SK-N-SH treated with all-trans-retinoic acid at 6 μM for 48 hours (cell line): ENCODE measurements around the gene LSAMP.

Source experiments
- ATAC-seq: fragments of 200-7000 bp; cut with Tn5 transposase; 3 replicates; pipeline ENCODE4 v1.9.1; 2020; ENCODE audit warnings: mild to moderate bottlenecking, moderate library complexity
- ARNTL ChIP-seq: fragments of 450-650 bp; formaldehyde crosslinking; IDR thresholded peaks from 2 replicates; pipeline ENCODE4 v1.5.0; 2020; ENCODE audit warnings: low read depth, mild to moderate bottlenecking, moderate library complexity, borderline replicate concordance
- BACH2 ChIP-seq: fragments of 250-450 bp; sonication (Bioruptor Pico); IDR thresholded peaks from 2 replicates; pipeline ENCODE4 v1.9.0; 2021; ENCODE audit warnings: mild to moderate bottlenecking, borderline replicate concordance
- CSDC2 ChIP-seq: fragments of 250-450 bp; sonication (Bioruptor Pico); IDR thresholded peaks from 2 replicates; pipeline ENCODE4 v1.5.0; 2020; ENCODE audit warnings: mild to moderate bottlenecking, moderate library complexity
- ESRRG ChIP-seq: fragments of 250-450 bp; sonication (Bioruptor Pico); IDR thresholded peaks from 2 replicates; pipeline ENCODE4 v1.6.1; 2021; ENCODE audit warnings: mild to moderate bottlenecking
- ISL1 ChIP-seq: fragments of 250-450 bp; sonication (Bioruptor Pico); IDR thresholded peaks from 2 replicates; pipeline ENCODE4 v2.1.2; 2022; ENCODE audit warnings: mild to moderate bottlenecking, moderate library complexity
- OSR1 ChIP-seq: fragments of 250-450 bp; sonication (Bioruptor Pico); IDR thresholded peaks from 2 replicates; pipeline ENCODE4 v1.8.0; 2022; ENCODE audit warnings: moderate library complexity, mild to moderate bottlenecking, inconsistent platforms
- PPARA ChIP-seq: fragments of 250-450 bp; sonication (Bioruptor Pico); IDR thresholded peaks from 2 replicates; pipeline ENCODE4 v1.5.0; 2020; ENCODE audit warnings: mild to moderate bottlenecking, borderline replicate concordance
- RARB ChIP-seq: fragments of 250-450 bp; sonication (Bioruptor Pico); IDR thresholded peaks from 2 replicates; pipeline ENCODE4 v1.8.0; 2021; ENCODE audit warnings: mild to moderate bottlenecking, moderate library complexity
- TCF4 ChIP-seq: fragments of 250-450 bp; sonication (Bioruptor Pico); IDR thresholded peaks from 2 replicates; pipeline ENCODE4 v1.8.0; 2021; ENCODE audit warnings: mild to moderate bottlenecking, moderate library complexity, borderline replicate concordance
- TSHZ2 ChIP-seq: fragments of 250-450 bp; sonication (Bioruptor Pico); IDR thresholded peaks from 2 replicates; pipeline ENCODE4 v1.5.0; 2020; ENCODE audit warnings: mild to moderate bottlenecking, moderate library complexity
- ZFP3 ChIP-seq: fragments of 250-450 bp; sonication (Bioruptor Pico); IDR thresholded peaks from 2 replicates; pipeline ENCODE4 v1.5.0; 2020; ENCODE audit warnings: mild to moderate bottlenecking, moderate library complexity
- ZFP30 ChIP-seq: fragments of 450-650 bp; formaldehyde crosslinking; IDR thresholded peaks from 2 replicates; pipeline ENCODE4 v1.5.0; 2022; ENCODE audit warnings: mild to moderate bottlenecking, moderate library complexity
- ZNF70 ChIP-seq: fragments of 450-650 bp; formaldehyde crosslinking; IDR thresholded peaks from 2 replicates; pipeline ENCODE4 v1.5.0; 2020; ENCODE audit warnings: mild to moderate bottlenecking, moderate library complexity
- TF ChIP-seq, protein P1 (sequence below): fragments of 250-450 bp; sonication (Bioruptor Pico); IDR thresholded peaks from 2 replicates; pipeline ENCODE4 v1.8.0; 2020; ENCODE audit warnings: mild to moderate bottlenecking, moderate library complexity, borderline replicate concordance
- TF ChIP-seq, protein P2 (sequence below): fragments of 250-450 bp; sonication (Bioruptor Pico); IDR thresholded peaks from 2 replicates; pipeline ENCODE4 v1.8.0; 2021; ENCODE audit warnings: low read depth, mild to moderate bottlenecking, moderate library complexity, borderline replicate concordance
- TF ChIP-seq, protein P3 (sequence below): fragments of 250-450 bp; sonication (Bioruptor Pico); IDR thresholded peaks from 2 replicates; pipeline ENCODE4 v1.5.1; 2021; ENCODE audit warnings: mild to moderate bottlenecking, moderate library complexity
- TF ChIP-seq, protein P4 (sequence below): fragments of 250-450 bp; sonication (Bioruptor Pico); IDR thresholded peaks from 2 replicates; pipeline ENCODE4 v1.5.1; 2020; ENCODE audit warnings: low read depth, mild to moderate bottlenecking, moderate library complexity

LSAMP gene

GRCh38 chr3:116124166-116124565 is 321.1 kb downstream of the LSAMP start:
- no peak for ATAC-seq
- TF ChIP-seq ZNF70 (CRISPR knock-in tag) (no peak), ISL1 (CRISPR knock-in tag) (no peak), BACH2 (CRISPR knock-in tag) (no peak), PPARA (CRISPR knock-in tag) (no peak), ESRRG (CRISPR knock-in tag) (no peak), TSHZ2 (no peak), TCF4 (CRISPR knock-in tag) (no peak), ZFP3 (CRISPR knock-in tag) (no peak)
- TF ChIP-seq, protein P1, sequence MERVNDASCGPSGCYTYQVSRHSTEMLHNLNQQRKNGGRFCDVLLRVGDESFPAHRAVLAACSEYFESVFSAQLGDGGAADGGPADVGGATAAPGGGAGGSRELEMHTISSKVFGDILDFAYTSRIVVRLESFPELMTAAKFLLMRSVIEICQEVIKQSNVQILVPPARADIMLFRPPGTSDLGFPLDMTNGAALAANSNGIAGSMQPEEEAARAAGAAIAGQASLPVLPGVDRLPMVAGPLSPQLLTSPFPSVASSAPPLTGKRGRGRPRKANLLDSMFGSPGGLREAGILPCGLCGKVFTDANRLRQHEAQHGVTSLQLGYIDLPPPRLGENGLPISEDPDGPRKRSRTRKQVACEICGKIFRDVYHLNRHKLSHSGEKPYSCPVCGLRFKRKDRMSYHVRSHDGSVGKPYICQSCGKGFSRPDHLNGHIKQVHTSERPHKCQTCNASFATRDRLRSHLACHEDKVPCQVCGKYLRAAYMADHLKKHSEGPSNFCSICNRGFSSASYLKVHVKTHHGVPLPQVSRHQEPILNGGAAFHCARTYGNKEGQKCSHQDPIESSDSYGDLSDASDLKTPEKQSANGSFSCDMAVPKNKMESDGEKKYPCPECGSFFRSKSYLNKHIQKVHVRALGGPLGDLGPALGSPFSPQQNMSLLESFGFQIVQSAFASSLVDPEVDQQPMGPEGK = no peak
- TF ChIP-seq, protein P2, sequence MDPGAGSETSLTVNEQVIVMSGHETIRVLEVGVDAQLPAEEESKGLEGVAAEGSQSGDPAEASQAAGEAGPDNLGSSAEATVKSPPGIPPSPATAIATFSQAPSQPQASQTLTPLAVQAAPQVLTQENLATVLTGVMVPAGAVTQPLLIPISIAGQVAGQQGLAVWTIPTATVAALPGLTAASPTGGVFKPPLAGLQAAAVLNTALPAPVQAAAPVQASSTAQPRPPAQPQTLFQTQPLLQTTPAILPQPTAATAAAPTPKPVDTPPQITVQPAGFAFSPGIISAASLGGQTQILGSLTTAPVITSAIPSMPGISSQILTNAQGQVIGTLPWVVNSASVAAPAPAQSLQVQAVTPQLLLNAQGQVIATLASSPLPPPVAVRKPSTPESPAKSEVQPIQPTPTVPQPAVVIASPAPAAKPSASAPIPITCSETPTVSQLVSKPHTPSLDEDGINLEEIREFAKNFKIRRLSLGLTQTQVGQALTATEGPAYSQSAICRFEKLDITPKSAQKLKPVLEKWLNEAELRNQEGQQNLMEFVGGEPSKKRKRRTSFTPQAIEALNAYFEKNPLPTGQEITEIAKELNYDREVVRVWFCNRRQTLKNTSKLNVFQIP = no peak
- TF ChIP-seq, protein P3, sequence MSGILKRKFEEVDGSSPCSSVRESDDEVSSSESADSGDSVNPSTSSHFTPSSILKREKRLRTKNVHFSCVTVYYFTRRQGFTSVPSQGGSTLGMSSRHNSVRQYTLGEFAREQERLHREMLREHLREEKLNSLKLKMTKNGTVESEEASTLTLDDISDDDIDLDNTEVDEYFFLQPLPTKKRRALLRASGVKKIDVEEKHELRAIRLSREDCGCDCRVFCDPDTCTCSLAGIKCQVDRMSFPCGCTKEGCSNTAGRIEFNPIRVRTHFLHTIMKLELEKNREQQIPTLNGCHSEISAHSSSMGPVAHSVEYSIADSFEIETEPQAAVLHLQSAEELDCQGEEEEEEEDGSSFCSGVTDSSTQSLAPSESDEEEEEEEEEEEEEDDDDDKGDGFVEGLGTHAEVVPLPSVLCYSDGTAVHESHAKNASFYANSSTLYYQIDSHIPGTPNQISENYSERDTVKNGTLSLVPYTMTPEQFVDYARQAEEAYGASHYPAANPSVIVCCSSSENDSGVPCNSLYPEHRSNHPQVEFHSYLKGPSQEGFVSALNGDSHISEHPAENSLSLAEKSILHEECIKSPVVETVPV = no peak

GRCh38 chr3:116118475-116119169 is 326.7 kb downstream of the LSAMP start:
- ATAC-seq = no peak
- TF ChIP-seq ZNF70 (CRISPR knock-in tag) = no peak

DNA sequence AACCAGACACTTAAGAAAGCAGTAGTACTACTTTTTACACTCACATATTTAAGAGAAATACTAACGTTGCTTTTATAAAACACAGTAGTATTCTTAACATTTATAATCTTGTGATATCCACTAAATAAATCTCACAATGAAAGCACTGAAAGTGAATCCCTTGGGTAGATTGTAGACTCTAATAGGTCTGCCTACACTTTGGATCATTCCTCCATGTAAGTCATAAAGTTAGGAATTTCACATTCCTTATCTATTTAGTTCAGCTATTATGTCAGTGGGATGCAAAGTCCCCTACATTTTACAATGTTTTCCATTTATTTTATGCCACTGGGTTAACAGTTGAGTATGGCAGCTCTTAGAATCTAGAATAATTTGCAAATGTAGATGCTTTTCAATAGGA is 330.7 kb downstream of the LSAMP start:
- no peak for ATAC-seq
- TF ChIP-seq, protein P4, sequence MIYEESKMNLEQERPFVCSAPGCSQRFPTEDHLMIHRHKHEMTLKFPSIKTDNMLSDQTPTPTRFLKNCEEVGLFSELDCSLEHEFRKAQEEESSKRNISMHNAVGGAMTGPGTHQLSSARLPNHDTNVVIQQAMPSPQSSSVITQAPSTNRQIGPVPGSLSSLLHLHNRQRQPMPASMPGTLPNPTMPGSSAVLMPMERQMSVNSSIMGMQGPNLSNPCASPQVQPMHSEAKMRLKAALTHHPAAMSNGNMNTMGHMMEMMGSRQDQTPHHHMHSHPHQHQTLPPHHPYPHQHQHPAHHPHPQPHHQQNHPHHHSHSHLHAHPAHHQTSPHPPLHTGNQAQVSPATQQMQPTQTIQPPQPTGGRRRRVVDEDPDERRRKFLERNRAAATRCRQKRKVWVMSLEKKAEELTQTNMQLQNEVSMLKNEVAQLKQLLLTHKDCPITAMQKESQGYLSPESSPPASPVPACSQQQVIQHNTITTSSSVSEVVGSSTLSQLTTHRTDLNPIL (CRISPR knock-in tag) = no peak
- no peak for TF ChIP-seq TCF4 (CRISPR knock-in tag)
- TF ChIP-seq, protein P1 = no peak
- TF ChIP-seq BACH2 (CRISPR knock-in tag) = no peak
- TF ChIP-seq OSR1 (CRISPR knock-in tag) = no peak
- no peak for TF ChIP-seq PPARA (CRISPR knock-in tag)
- TF ChIP-seq ARNTL (CRISPR knock-in tag) = no peak
- TF ChIP-seq ZFP30 (CRISPR knock-in tag) = no peak
- TF ChIP-seq ISL1 (CRISPR knock-in tag) = no peak
- TF ChIP-seq, protein P3 = no peak
- TF ChIP-seq TSHZ2 = no peak
- TF ChIP-seq RARB (CRISPR knock-in tag) = no peak
- TF ChIP-seq CSDC2 (CRISPR knock-in tag) = no peak
- TF ChIP-seq ESRRG (CRISPR knock-in tag) = no peak
